GM12874 (cell line): ENCODE measurements around the gene TNRC6B.

ENCODE experiments used
- CTCF ChIP-seq: IDR thresholded peaks from 2 replicates; pipeline ENCODE4 v1.5.1; 2011; ENCODE audit warnings: low read depth, mild to moderate bottlenecking, control low read depth, low read length, moderate library complexity; ENCODE audit not compliant: insufficient read depth

Gene TNRC6B

GRCh38 chr22:40308999-40309573 is 131.4 kb downstream of the TNRC6B start:
- no peak for TF ChIP-seq CTCF

- TF ChIP-seq CTCF: no peak
Measured at GRCh38 chr22:40309631-40310030, 131.9 kb downstream of the TNRC6B start.

- TF ChIP-seq CTCF: no peak
Measured at GRCh38 chr22:40310081-40310767, 132.5 kb downstream of the TNRC6B start.

GRCh38 chr22:40310768-40311120 is 133.0 kb downstream of the TNRC6B start:
- TF ChIP-seq CTCF: no peak

GRCh38 chr22:40312050-40312449 is 134.3 kb downstream of the TNRC6B start:
- no peak for TF ChIP-seq CTCF

GRCh38 chr22:40313007-40313406 is 135.3 kb downstream of the TNRC6B start:
- no peak for TF ChIP-seq CTCF

- TF ChIP-seq CTCF: no peak
Measured at GRCh38 chr22:40314041-40314440, 136.3 kb downstream of the TNRC6B start.

GRCh38 chr22:40320687-40321086 is 143.0 kb downstream of the TNRC6B start:
- TF ChIP-seq CTCF: no peak
